GM19023 (cell line): ENCODE data around the gene HMGB1.

Experiments used
- ATAC-seq: cut with Tn5 transposase; IDR thresholded peaks from one replicate; pipeline ENCODE4 v1.9.1; 2021; ENCODE audit warnings: mild to moderate bottlenecking, moderate library complexity; ENCODE audit not compliant: unreplicated experiment

HMGB1 gene

GRCh38 chr13:30465593-30466357 lies at the start of gene HMGB1:
TSS of gene HMGB1 (minus strand) at chr13:30465936. CDS start at chr13:30463680, 2,256 bp downstream.
- ATAC-seq: peak; percentile 86

- no peak for ATAC-seq
Measured at GRCh38 chr13:30510811-30511371, 45.2 kb upstream of the HMGB1 start.

GRCh38 chr13:30510091-30510490 lies 44.4 kb upstream of the HMGB1 start:
- ATAC-seq: no peak

- no peak for ATAC-seq
Measured at GRCh38 chr13:30509254-30510050, 43.7 kb upstream of the HMGB1 start.

GRCh38 chr13:30504081-30504480 lies 38.3 kb upstream of the HMGB1 start:
- peak; percentile 73 for ATAC-seq

- no peak for ATAC-seq
Measured at GRCh38 chr13:30502237-30502636, 36.5 kb upstream of the HMGB1 start.

GRCh38 chr13:30499338-30499737 lies 33.6 kb upstream of the HMGB1 start:
- no peak for ATAC-seq

GRCh38 chr13:30496147-30496546 lies 30.4 kb upstream of the HMGB1 start:
- no peak for ATAC-seq

- ATAC-seq: no peak
Measured at GRCh38 chr13:30495746-30496145, 30.0 kb upstream of the HMGB1 start.

GRCh38 chr13:30493658-30494381 lies 28.1 kb upstream of the HMGB1 start:
- no peak for ATAC-seq

GRCh38 chr13:30487075-30487470 lies 21.3 kb upstream of the HMGB1 start:
- ATAC-seq: no peak

GRCh38 chr13:30486230-30487074 lies 20.7 kb upstream of the HMGB1 start:
- ATAC-seq: no peak

- ATAC-seq: no peak
Measured at GRCh38 chr13:30481241-30481760, 15.6 kb upstream of the HMGB1 start.

GRCh38 chr13:30480292-30480950 lies 14.7 kb upstream of the HMGB1 start:
- ATAC-seq: no peak

- no peak for ATAC-seq
Measured at GRCh38 chr13:30479883-30480219, 14.1 kb upstream of the HMGB1 start.

GRCh38 chr13:30479154-30479882 lies 13.6 kb upstream of the HMGB1 start:
- no peak for ATAC-seq

- peak; percentile 76 for ATAC-seq
Measured at GRCh38 chr13:30477346-30478195, 11.8 kb upstream of the HMGB1 start.

- ATAC-seq: no peak
Measured at GRCh38 chr13:30473675-30474074, 7.9 kb upstream of the HMGB1 start.
